ENCODE measurements around the gene IGSF9.

The IGSF9 gene

DNA sequence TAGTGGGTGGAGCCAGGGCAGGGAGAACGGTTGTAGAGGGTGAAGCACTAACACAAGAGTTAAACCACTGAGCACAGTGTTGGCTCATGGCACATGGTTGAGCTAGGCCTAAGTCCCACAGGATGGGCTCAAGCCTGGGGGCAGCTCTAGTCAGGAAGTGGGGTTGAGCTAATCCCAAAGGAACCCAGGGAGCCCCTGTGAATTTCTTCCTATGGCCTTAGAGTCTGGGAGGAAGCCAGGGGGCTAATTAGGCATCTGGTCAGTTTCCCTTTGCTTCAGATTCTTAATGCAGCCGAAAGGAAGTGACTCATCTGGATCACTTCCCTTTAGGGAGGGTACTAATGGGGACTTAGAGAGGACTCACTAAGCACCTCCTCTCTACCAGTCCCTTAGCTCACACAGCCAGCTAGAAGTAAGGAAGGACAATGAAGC lies 55.6 kb downstream of the IGSF9 start:
- FAIRE-seq (peak; percentile 78), DNase-seq (ENCODE audit: insufficient read length, low spot score) (peak; percentile 59)
- TF ChIP-seq SPI1 (IDR thresholded peaks at IDR 0.05; ENCODE audit: low read depth, low read length) (peak; percentile 95), POU2F2 (IDR thresholded peaks at IDR 0.05; ENCODE audit: low read depth, low read length) (no peak), TAF1 (IDR thresholded peaks at IDR 0.05; ENCODE audit: low read depth, low read length) (no peak), POLR2AphosphoS5 (IDR thresholded peaks at IDR 0.05; ENCODE audit: low read depth, low read length) (no peak), POLR2A (IDR thresholded peaks at IDR 0.05; ENCODE audit: low read depth, low read length) (no peak), PAX5 (IDR thresholded peaks at IDR 0.05; ENCODE audit: insufficient read depth, low read length, severe bottlenecking) (no peak)

- TF ChIP-seq SPI1 (IDR thresholded peaks at IDR 0.05; ENCODE audit: low read depth, low read length), result peak; percentile 94
- no peak for TF ChIP-seq TAF1 (IDR thresholded peaks at IDR 0.05; ENCODE audit: low read depth, low read length)
- no peak for TF ChIP-seq POU2F2 (IDR thresholded peaks at IDR 0.05; ENCODE audit: low read depth, low read length)
- no peak for TF ChIP-seq PAX5 (IDR thresholded peaks at IDR 0.05; ENCODE audit: insufficient read depth, low read length, severe bottlenecking)
- TF ChIP-seq POLR2AphosphoS5 (IDR thresholded peaks at IDR 0.05; ENCODE audit: low read depth, low read length), result no peak
- no peak for TF ChIP-seq POLR2A (IDR thresholded peaks at IDR 0.05; ENCODE audit: low read depth, low read length)
- DNase-seq (ENCODE audit: insufficient read length, low spot score) (no peak), FAIRE-seq (peak; percentile 66)
These were observed 56.2 kb downstream of the IGSF9 start for GRCh38 chr1:159889202-159889601.

GRCh38 chr1:159884296-159884695 lies 61.1 kb downstream of the IGSF9 start:
- no peak for DNase-seq (ENCODE audit: insufficient read length, low spot score)
- no peak for TF ChIP-seq POU2F2 (IDR thresholded peaks at IDR 0.05; ENCODE audit: low read depth, low read length)
- no peak for TF ChIP-seq POLR2AphosphoS5 (IDR thresholded peaks at IDR 0.05; ENCODE audit: low read depth, low read length)
- TF ChIP-seq POLR2A (IDR thresholded peaks at IDR 0.05; ENCODE audit: low read depth, low read length), result no peak
- no peak for TF ChIP-seq PAX5 (IDR thresholded peaks at IDR 0.05; ENCODE audit: insufficient read depth, low read length, severe bottlenecking)
- TF ChIP-seq SPI1 (IDR thresholded peaks at IDR 0.05; ENCODE audit: low read depth, low read length), result no peak
- TF ChIP-seq TAF1 (IDR thresholded peaks at IDR 0.05; ENCODE audit: low read depth, low read length), result no peak
- FAIRE-seq, result no peak

- FAIRE-seq (no peak), DNase-seq (ENCODE audit: insufficient read length, low spot score) (no peak)
- TF ChIP-seq SPI1 (IDR thresholded peaks at IDR 0.05; ENCODE audit: low read depth, low read length) (no peak), TAF1 (IDR thresholded peaks at IDR 0.05; ENCODE audit: low read depth, low read length) (no peak), POU2F2 (IDR thresholded peaks at IDR 0.05; ENCODE audit: low read depth, low read length) (no peak), POLR2A (IDR thresholded peaks at IDR 0.05; ENCODE audit: low read depth, low read length) (no peak), POLR2AphosphoS5 (IDR thresholded peaks at IDR 0.05; ENCODE audit: low read depth, low read length) (no peak), PAX5 (IDR thresholded peaks at IDR 0.05; ENCODE audit: insufficient read depth, low read length, severe bottlenecking) (no peak)
These were observed 62.3 kb downstream of the IGSF9 start for GRCh38 chr1:159883134-159883533.

- DNase-seq (ENCODE audit: insufficient read length, low spot score) (no peak), FAIRE-seq (no peak)
- TF ChIP-seq SPI1 (IDR thresholded peaks at IDR 0.05; ENCODE audit: low read depth, low read length) (no peak), POLR2AphosphoS5 (IDR thresholded peaks at IDR 0.05; ENCODE audit: low read depth, low read length) (no peak), POLR2A (IDR thresholded peaks at IDR 0.05; ENCODE audit: low read depth, low read length) (no peak), TAF1 (IDR thresholded peaks at IDR 0.05; ENCODE audit: low read depth, low read length) (no peak), PAX5 (IDR thresholded peaks at IDR 0.05; ENCODE audit: insufficient read depth, low read length, severe bottlenecking) (no peak), POU2F2 (IDR thresholded peaks at IDR 0.05; ENCODE audit: low read depth, low read length) (no peak)
These were observed 62.9 kb downstream of the IGSF9 start for GRCh38 chr1:159882527-159882862.

DNA sequence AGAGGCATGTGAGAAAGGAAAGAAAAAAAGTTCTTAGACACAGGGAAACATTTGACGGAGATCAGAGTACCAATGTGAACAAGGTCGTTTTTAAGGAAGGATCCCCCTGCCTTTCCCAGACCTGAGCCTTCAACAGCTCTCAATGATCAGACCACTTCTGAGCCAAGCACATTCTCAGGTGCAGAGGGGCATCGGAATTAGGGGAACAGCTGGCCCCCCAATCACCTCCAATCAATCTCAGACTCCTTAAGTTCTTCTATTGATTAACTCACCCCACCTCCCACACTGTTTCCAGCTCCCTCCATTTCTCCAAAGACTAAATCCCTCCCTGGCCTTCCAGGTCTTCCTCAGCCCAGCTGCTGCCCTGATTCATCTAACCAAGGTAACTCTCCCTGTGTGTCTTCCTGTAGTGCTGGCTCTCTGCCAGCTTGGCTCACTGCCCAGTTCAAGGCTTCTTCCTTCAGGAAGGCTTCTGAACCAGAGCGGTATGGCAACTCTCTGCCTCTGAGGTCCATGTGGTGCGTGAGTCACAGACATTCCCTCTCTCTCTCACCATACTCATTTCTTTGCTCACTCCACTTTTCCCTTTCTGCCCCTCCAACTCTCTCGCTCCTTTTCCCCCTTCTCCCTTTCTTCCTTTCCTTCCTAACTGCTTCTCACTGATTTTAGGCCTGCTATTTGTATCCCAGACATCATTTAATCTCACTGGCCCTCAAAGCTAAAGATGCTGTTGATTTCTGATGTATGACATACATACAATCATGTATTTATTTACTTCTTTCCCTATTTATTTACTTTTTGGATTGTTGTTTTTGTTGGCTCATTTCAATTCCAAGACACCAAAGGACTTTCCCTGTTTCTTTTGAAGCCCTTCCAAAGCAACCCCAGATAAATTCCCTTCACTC lies 63.5 kb downstream of the IGSF9 start:
- no peak for FAIRE-seq
- DNase-seq (ENCODE audit: insufficient read length, low spot score), result no peak
- no peak for TF ChIP-seq TAF1 (IDR thresholded peaks at IDR 0.05; ENCODE audit: low read depth, low read length)
- TF ChIP-seq SPI1 (IDR thresholded peaks at IDR 0.05; ENCODE audit: low read depth, low read length), result no peak
- TF ChIP-seq PAX5 (IDR thresholded peaks at IDR 0.05; ENCODE audit: insufficient read depth, low read length, severe bottlenecking), result no peak
- no peak for TF ChIP-seq POLR2AphosphoS5 (IDR thresholded peaks at IDR 0.05; ENCODE audit: low read depth, low read length)
- no peak for TF ChIP-seq POU2F2 (IDR thresholded peaks at IDR 0.05; ENCODE audit: low read depth, low read length)

- DNase-seq (ENCODE audit: insufficient read length, low spot score), result no peak
- TF ChIP-seq POLR2AphosphoS5 (IDR thresholded peaks at IDR 0.05; ENCODE audit: low read depth, low read length), result no peak
- 0 out of 2 replicates have a peak, but pooled peaks have one; percentile 8 for TF ChIP-seq SPI1 (IDR thresholded peaks at IDR 0.05; ENCODE audit: low read depth, low read length)
- no peak for FAIRE-seq
These were observed 65.0 kb downstream of the IGSF9 start for GRCh38 chr1:159880430-159880829.

DNA sequence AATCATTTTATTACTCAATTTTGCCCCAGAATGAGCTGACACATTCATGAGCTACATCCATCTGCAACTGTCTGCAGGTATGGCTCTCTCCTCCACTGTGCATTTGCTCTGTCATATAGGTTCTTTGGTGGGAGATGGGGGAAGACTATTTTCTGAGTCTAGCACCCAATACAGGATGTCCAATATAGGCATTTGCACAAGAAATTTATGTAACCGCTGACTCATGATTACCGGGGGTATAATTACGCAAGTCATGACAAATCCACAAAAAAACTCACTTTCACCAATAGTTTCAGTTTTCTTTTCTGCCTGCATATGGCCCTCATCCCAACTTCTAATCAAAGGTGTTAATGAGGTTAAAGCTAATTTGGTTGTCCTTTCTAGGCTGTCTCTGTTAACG lies 65.4 kb downstream of the IGSF9 start:
- FAIRE-seq, result no peak
- DNase-seq (ENCODE audit: insufficient read length, low spot score), result no peak
- TF ChIP-seq SPI1 (IDR thresholded peaks at IDR 0.05; ENCODE audit: low read depth, low read length) (no peak), POU2F2 (IDR thresholded peaks at IDR 0.05; ENCODE audit: low read depth, low read length) (no peak), POLR2A (IDR thresholded peaks at IDR 0.05; ENCODE audit: low read depth, low read length) (no peak), PAX5 (IDR thresholded peaks at IDR 0.05; ENCODE audit: insufficient read depth, low read length, severe bottlenecking) (no peak), POLR2AphosphoS5 (IDR thresholded peaks at IDR 0.05; ENCODE audit: low read depth, low read length) (no peak), TAF1 (IDR thresholded peaks at IDR 0.05; ENCODE audit: low read depth, low read length) (no peak)

DNA sequence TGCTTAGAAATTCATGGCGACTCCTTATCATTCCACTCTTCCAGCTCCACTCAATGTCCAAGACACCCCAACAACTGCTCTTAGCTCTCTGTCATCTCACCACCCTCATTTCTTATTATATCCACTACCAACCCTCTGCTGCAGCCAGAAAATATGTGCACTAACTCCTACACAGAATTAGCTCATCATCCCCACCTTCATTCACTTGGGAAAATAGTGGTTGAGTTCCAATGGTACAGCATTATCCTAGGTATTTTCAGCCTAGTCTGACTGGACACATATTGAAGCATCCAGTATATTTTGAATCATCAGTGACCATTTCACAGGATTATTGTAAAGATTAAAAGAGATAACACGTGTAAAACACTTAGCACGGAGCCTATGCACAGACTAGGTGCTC lies 66.3 kb downstream of the IGSF9 start:
- TF ChIP-seq POLR2AphosphoS5 (IDR thresholded peaks at IDR 0.05; ENCODE audit: low read depth, low read length) (no peak), PAX5 (IDR thresholded peaks at IDR 0.05; ENCODE audit: insufficient read depth, low read length, severe bottlenecking) (no peak)
- no peak for FAIRE-seq

More for the DNA sequence above, 66.3 kb downstream of the IGSF9 start:
- DNase-seq (ENCODE audit: insufficient read length, low spot score), result no peak
